Keratinocyte (primary cell): Measurements from ENCODE around the gene CDKN1A. TPM values are rescaled to one million over a fixed set of nuclear protein-coding genes. Genes with fewer than 3 reads are reported as not detected.
A peak's percentile ranks its signal among the peaks of the same experiment; 100 is the strongest.

Experiments
- DNase-seq: peaks from one replicate; pipeline ENCODE4 v3.0.0-alpha.2; 2011; ENCODE audit warnings: low read depth, missing footprints, low spot score
- FAIRE-seq: peaks from 2 replicates; lab custom pipeline; 2011; peaks lifted over from hg19 to GRCh38; lab: Jason Lieb, UNC
- H2AFZ ChIP-seq: 2 replicates; pipeline ENCODE4 v1.6.0; 2012; ENCODE audit warnings: low read length, control low read depth, inconsistent platforms; ENCODE audit not compliant: control insufficient read depth
- H3K27ac ChIP-seq: 2 replicates; pipeline ENCODE4 v1.5.1; 2011; ENCODE audit warnings: low read length; ENCODE audit not compliant: control insufficient read depth, insufficient read depth
- H3K27me3 ChIP-seq: 3 replicates; pipeline ENCODE4 v1.6.0; 2011; ENCODE audit warnings: low read length; ENCODE audit not compliant: control insufficient read depth, insufficient read depth; ENCODE audit errors: extremely low read depth
- H3K36me3 ChIP-seq, 2 experiments: 2 replicates in 1 of 2; 3 replicates in 1 of 2; pipeline ENCODE4 v1.5.1; 2011; ENCODE audit warnings: low read length in 2 of 2, mild to moderate bottlenecking in 1 of 2; ENCODE audit not compliant: control insufficient read depth in 2 of 2, insufficient read depth in 2 of 2; ENCODE audit errors: extremely low read depth in 1 of 2
- H3K4me1 ChIP-seq: 3 replicates; pipeline ENCODE4 v1.5.1; 2011; ENCODE audit warnings: low read length; ENCODE audit not compliant: control insufficient read depth, insufficient read depth; ENCODE audit errors: extremely low read depth
- H3K4me2 ChIP-seq: 3 replicates; pipeline ENCODE4 v1.6.0; 2011; ENCODE audit warnings: low read depth, low read length; ENCODE audit not compliant: control insufficient read depth, insufficient read depth; ENCODE audit errors: extremely low read depth
- H3K4me3 ChIP-seq, 3 experiments: fragments of 200-600 bp in 1 of 3; sonication (generic) in 1 of 3; 2 replicates in 2 of 3; 3 replicates in 1 of 3; pipeline ENCODE4 v1.5.1; 2011 to 2016; ENCODE audit warnings: low read length in 3 of 3, mild to moderate bottlenecking in 3 of 3, control low read depth in 2 of 3, inconsistent platforms in 1 of 3, low read depth in 1 of 3, mixed read lengths in 1 of 3, mixed run types in 1 of 3, moderate library complexity in 1 of 3; ENCODE audit not compliant: control insufficient read depth in 2 of 3, insufficient read depth in 2 of 3; ENCODE audit errors: extremely low read depth in 1 of 3
- H3K79me2 ChIP-seq: 2 replicates; pipeline ENCODE4 v1.6.0; 2012; ENCODE audit warnings: low read length; ENCODE audit not compliant: control insufficient read depth, insufficient read depth
- H3K9ac ChIP-seq: 3 replicates; pipeline ENCODE4 v1.6.0; 2011; ENCODE audit warnings: low read length; ENCODE audit not compliant: control insufficient read depth, insufficient read depth; ENCODE audit errors: extremely low read depth
- H3K9me1 ChIP-seq: 3 replicates; pipeline ENCODE4 v1.6.0; 2011; ENCODE audit warnings: low read length; ENCODE audit not compliant: control insufficient read depth, insufficient read depth; ENCODE audit errors: extremely low read depth
- H3K9me3 ChIP-seq: 2 replicates; pipeline ENCODE4 v1.5.1; 2012; ENCODE audit warnings: low read depth, low read length; ENCODE audit not compliant: control insufficient read depth
- H4K20me1 ChIP-seq: 3 replicates; pipeline ENCODE4 v1.6.0; 2011; ENCODE audit warnings: low read length; ENCODE audit not compliant: control insufficient read depth, insufficient read depth; ENCODE audit errors: extremely low read depth
- EZH2 ChIP-seq: IDR thresholded peaks from one replicate; pipeline ENCODE4 v1.6.1; 2012; ENCODE audit warnings: inconsistent platforms, mild to moderate bottlenecking, low read length, moderate library complexity
- dilution Hi-C: fragments of 300-500 bp; cut with MboI; formaldehyde crosslinking; loops from one replicate; pipeline ENCODE4 v1.7.0; 2020; ENCODE audit warnings: low sequenced_read_pairs; ENCODE audit not compliant: extremely low pct_ligation_motif_present
- polyA plus RNA-seq, 5 experiments: library from polyadenylated mRNA; depleted of rRNA in 3 of 5; stranded (reverse) in 3 of 5; stranded (forward) in 1 of 5; unstranded in 1 of 5; fragments of >200 nt; gene quantifications; 1 replicate in 1 of 5; 2 replicates in 3 of 5; 3 replicates in 1 of 5; pipeline versions ENCODE4 v1.2.1 to v1.2.3, GENCODE V29; 2011 to 2012; ENCODE audit warnings: missing spikeins in 2 of 5, low read depth in 1 of 5, low replicate concordance in 1 of 5
- TF ChIP-seq, protein P1 (sequence below), 3 experiments: IDR thresholded peaks in 1 of 3; conservative IDR thresholded peaks in 1 of 3; optimal IDR thresholded peaks in 1 of 3; 2 replicates in 2 of 3; 3 replicates in 1 of 3; pipeline versions ENCODE3 to v1.5.1; 2011; ENCODE audit warnings: low read length in 3 of 3, mild to moderate bottlenecking in 3 of 3, moderate library complexity in 2 of 3, control low read depth in 1 of 3, inconsistent platforms in 1 of 3; ENCODE audit not compliant: insufficient read depth in 2 of 3; ENCODE audit errors: extremely low read depth in 1 of 3

The CDKN1A gene
- polyA plus RNA-seq, 1 donor (not counting 4 experiments of a cell fraction or from before 2014, with no cell fraction given), result 185 TPM

- Histone ChIP-seq H3K36me3 (no peaks in the 10 kb centered on the region), H3K9me1 (no peaks in the 10 kb centered on the region), H2AFZ (no peak overlapping the region), H3K79me2 (peaks cover 3% of the 10 kb centered on the region), H3K4me1 (peaks cover 33% of the 10 kb centered on the region), H4K20me1 (no peaks in the 10 kb centered on the region), H3K27ac (no peak overlapping the region), H3K9ac (no peak overlapping the region), H3K27me3 (no peaks in the 10 kb centered on the region), H3K9me3 (no peaks in the 10 kb centered on the region), H3K4me3 (no peak overlapping the region), H3K4me2 (no peak overlapping the region)
- FAIRE-seq (no peak), DNase-seq (no peak)
- dilution Hi-C loops, result no loop called here
- TF ChIP-seq EZH2, result no peak
- TF ChIP-seq, protein P1, sequence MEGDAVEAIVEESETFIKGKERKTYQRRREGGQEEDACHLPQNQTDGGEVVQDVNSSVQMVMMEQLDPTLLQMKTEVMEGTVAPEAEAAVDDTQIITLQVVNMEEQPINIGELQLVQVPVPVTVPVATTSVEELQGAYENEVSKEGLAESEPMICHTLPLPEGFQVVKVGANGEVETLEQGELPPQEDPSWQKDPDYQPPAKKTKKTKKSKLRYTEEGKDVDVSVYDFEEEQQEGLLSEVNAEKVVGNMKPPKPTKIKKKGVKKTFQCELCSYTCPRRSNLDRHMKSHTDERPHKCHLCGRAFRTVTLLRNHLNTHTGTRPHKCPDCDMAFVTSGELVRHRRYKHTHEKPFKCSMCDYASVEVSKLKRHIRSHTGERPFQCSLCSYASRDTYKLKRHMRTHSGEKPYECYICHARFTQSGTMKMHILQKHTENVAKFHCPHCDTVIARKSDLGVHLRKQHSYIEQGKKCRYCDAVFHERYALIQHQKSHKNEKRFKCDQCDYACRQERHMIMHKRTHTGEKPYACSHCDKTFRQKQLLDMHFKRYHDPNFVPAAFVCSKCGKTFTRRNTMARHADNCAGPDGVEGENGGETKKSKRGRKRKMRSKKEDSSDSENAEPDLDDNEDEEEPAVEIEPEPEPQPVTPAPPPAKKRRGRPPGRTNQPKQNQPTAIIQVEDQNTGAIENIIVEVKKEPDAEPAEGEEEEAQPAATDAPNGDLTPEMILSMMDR (optimal IDR thresholded peaks at IDR 0.05 in 1 of 3, IDR thresholded peaks at IDR 0.05 in 1 of 3, conservative IDR thresholded peaks at IDR 0.05 in 1 of 3; ENCODE audit: extremely low read depth in 1 of 3, insufficient read depth in 2 of 3, low read length in 3 of 3), result no peak
Measured at GRCh38 chr6:36673882-36674281, 4.6 kb upstream of the CDKN1A start.

- Histone ChIP-seq H3K9me3 (no peaks in the 10 kb centered on the region), H3K79me2 (peaks cover 14% of the 10 kb centered on the region), H3K36me3 (no peaks in the 10 kb centered on the region), H4K20me1 (peaks cover 2% of the 10 kb centered on the region), H3K27ac (no peak overlapping the region), H2AFZ (no peak overlapping the region), H3K4me1 (peaks cover 33% of the 10 kb centered on the region), H3K4me3 (no peak overlapping the region), H3K4me2 (peak overlapping the region; percentile 28), H3K27me3 (no peaks in the 10 kb centered on the region), H3K9ac (no peak overlapping the region), H3K9me1 (no peaks in the 10 kb centered on the region)
- FAIRE-seq, result no peak
- no peak for TF ChIP-seq EZH2
- TF ChIP-seq, protein P1 (optimal IDR thresholded peaks at IDR 0.05 in 1 of 3, IDR thresholded peaks at IDR 0.05 in 1 of 3, conservative IDR thresholded peaks at IDR 0.05 in 1 of 3; ENCODE audit: extremely low read depth in 1 of 3, insufficient read depth in 2 of 3, low read length in 3 of 3), result no peak
- peak; percentile 75 for DNase-seq
- dilution Hi-C loops, result no loop called here
Measured at GRCh38 chr6:36674942-36675341, 3.6 kb upstream of the CDKN1A start.
